Left lobe of liver (tissue), 2 donors: Measurements from ENCODE around the gene B3GALNT1. TPM values are rescaled to one million over a fixed set of nuclear protein-coding genes. Genes with fewer than 3 reads are reported as not detected.
A peak's percentile ranks its signal among the peaks of the same experiment; 100 is the strongest.
"Not testable (repeated sequence)": the region's sequence is repeated elsewhere in the genome, so short reads cannot be mapped to it uniquely, and the experiment has no call there.

Experiments used
- ATAC-seq: fragments of 200-7000 bp; cut with Tn5 transposase; one replicate; pipeline ENCODE4 v1.9.1; 2020; ENCODE audit warnings: mild to moderate bottlenecking, moderate library complexity
- DNase-seq: peaks from one replicate; pipeline ENCODE4 v3.0.0-alpha.2; 2020; ENCODE audit warnings: low spot score
- total RNA-seq: library from RNA; stranded (reverse); gene quantifications from one replicate; pipeline ENCODE4 v1.2.1, GENCODE V29; 2021
- donor health status: DM: no; HTN: no; CAD: no; lungs with moderate emphysema.
- donor health status: DM: no; HTN: yes; CAD: no.

B3GALNT1 gene
- total RNA-seq, 1 donor from 2014 or later = 0.33 TPM

DNA sequence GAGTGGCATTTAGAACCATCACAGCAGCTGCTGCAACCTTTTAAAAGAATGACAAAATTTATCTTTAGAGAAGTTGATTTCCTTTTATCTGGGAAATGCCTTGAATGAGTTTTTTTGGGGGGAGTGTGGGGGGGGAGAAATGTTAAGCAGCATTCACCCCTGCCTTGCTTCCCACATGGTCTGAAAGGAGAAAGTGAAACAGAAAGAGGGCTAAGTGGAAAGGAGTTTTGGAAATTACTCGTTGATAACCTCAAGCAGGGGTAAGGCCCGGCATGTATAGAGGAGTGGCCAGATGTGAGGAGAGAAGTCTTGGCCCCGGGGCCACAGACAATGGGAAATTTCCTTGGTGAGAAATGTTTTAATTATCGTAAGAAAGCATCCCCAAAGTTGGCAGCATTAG is 23.5 kb downstream of the B3GALNT1 start:
- no peak for ATAC-seq
- no peak for DNase-seq

DNA sequence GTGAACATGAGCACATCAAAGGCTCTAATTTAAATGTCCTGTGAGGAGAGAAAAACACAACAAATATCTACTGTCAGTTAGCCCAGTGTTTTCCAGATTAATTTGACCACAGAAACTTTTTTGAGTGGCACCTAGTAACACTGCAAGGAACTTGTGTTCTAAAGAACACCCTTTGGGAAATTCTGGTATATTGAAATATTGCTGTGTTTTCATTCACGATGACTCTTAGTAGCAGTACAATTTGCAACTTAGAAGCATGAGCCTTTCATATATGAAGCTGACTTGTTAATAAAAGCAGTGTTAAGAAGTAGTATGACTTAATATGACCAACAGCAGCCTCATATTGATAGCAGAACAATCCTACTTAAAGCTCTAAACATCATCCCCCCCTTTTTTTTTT is 32.0 kb downstream of the B3GALNT1 start:
- DNase-seq = no peak
- no peak for ATAC-seq

DNA sequence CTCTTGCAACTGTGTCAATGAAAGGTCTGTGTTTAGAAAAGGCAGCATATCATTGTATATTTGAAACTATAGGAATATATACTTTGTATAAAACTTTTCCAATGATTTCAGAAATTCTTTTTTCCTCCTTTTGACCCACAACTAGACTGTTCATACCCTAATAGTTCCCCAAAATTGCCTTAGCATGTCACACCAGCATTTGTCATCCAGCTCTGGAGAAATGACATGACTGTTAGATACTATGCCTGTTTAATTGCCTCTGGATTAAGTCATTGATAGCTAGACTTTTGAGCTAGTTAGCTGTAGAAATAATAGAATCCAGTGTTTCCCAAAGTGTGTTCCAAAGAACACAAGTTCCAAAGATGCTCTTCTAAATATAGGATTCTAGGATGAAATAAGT is 32.4 kb downstream of the B3GALNT1 start:
- no peak for ATAC-seq
- no peak for DNase-seq

DNA sequence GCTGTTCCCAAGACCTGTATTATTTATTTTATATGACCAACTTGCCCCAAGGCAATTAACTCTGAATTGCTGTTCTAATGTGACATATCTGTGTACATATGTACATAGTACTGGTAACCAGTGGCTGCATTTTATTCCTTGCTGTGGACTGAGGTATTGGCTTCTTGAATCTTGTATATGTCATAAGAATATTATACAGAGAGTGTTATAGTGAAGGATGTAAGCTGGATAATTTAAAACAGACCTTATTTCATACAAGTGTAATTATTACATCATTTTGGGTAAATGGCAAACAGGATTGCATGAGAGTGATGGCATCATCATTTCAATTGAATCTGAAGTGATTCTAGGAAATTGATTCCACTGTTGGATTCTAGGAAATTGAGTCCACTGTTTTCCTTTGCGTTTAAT is 32.9 kb downstream of the B3GALNT1 start:
- ATAC-seq (no peak), DNase-seq (no peak)

DNA sequence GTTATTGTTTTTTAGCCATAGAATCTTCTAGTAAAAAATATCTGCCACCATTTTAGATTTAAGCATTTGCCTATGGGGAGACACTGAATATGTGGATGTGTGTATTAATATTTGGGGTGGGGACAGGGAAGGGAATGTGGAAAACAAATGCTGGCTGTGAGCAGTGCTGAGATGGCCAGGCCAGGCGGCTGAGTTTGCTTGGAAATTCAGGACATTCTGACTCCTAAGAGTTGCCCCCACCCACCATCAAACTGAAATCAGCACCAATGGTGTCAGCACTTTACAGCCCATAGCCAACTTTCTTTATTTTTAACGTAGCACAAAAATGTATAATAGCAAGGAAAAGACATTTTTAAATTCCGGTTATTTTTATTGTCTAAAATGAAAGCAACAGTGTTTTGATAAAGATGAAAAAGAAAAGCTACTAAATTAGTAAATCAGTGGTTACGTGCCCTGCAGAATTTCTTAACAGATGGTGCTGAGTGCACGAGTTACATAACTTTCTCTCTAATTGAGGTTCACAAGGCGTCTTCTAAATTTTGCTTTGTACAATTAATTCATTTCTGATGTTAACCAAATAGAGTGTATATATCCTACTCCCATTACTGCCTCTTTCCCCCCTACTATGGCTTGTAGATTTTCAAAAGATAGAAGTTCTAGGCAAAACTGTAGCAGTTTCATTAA is 34.0 kb downstream of the B3GALNT1 start:
- ATAC-seq = no peak
- no peak for DNase-seq

DNA sequence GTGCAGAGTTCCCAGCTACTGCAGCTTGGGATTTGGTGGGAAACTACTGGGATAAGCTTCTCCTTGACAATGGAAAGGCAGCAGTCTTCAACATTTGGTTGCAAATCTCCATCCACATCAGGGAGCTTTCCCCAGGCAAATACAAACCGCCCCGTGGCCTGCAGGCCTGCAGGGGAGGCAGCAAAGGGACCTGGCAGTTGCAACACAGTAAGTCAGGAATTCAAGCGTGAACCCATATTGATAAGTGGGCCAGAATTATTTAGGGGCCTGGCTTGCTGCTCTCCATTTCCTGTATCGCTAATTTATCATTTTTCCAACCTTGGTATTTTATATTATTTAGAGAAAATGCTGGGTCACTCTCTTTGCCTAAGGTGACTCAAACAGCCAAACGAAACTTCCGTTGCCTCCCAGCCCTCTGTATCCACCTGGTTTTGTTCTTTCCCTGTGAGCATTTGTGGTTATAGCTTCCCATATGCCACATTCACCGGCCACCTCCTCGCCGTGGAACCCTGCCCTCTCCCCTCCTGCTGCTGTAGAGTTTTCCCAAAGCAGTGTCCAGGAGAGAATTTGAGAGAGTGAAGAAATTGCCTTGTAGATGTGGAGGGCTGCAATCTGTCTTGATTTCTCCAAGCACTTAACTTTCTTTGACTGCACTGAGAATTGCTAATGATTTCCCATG is 34.8 kb downstream of the B3GALNT1 start:
- no peak for ATAC-seq
- no peak for DNase-seq

DNA sequence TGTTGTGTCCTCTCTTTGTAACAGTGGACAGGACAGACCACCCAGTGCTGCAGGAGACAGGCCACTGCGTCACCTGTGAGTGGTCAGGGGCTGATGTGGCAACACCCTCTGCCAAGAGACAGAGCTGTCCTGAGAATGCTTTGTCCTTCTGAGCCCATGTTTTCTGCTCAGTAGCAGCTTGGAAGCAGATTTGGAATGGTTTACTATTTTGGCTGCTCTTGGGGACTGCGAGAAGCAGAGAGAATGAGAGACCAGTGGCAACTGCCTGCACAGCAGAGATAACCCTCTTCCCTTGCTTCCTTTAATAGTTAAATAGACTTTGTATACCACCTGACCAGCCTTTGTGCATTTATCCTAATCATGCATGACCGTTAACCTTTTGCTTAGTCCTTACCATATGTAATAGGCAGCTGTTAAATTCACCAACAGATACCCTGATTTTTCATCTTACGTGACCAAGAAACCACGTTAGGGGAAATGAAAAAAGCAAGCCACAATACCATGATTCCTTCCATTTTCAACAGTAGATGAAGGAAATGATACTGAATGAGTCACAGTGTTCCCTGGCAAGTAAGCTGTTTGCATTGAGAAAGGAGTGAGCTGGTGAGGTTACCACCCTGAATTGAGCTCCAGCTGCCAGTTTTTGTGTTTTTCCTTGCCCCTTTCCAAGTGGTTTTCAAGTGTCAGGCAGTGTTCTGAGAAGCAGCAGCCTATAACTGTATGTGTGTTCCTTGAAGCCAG is 35.5 kb downstream of the B3GALNT1 start:
- DNase-seq (no peak), ATAC-seq (peak; percentile 43)

DNA sequence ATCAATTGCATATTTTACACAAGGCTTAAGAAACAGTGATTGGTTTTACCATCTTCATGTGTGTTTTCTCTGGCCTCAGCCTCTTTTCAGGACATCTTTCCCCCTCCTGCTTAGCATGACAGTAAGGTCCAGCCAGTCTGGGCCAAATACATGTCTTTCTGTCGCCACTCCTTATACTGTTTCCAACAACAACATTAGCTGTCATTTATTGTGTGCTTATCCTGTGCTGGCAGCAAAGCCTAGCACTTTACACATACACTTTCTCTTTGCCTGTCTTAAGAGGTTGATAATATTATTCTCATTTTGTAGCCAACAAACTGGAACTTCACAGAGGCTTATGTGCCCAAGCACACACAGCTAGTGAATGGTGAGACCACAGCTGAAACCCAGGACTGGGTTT is 37.8 kb downstream of the B3GALNT1 start:
- ATAC-seq = no peak
- no peak for DNase-seq

DNA sequence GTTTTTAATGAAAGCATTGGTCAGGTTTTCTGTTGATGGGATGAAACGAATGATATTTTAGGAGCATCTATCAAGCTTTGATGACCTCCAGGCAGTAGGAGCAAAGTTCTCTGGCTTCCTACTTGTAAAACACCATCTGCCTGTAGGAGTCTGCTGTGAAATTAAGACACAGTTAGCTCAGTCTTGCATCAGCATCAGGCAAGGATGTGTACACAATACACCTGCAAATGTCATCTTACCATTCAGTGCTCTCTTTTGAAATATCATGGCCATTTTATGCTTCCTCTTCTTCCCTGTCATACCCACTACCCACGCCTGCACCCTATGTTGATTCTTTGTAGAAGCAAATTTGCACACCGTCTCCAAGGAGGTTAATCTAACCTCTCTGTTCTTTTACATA is 38.2 kb downstream of the B3GALNT1 start:
- no peak for DNase-seq
- no peak for ATAC-seq

DNA sequence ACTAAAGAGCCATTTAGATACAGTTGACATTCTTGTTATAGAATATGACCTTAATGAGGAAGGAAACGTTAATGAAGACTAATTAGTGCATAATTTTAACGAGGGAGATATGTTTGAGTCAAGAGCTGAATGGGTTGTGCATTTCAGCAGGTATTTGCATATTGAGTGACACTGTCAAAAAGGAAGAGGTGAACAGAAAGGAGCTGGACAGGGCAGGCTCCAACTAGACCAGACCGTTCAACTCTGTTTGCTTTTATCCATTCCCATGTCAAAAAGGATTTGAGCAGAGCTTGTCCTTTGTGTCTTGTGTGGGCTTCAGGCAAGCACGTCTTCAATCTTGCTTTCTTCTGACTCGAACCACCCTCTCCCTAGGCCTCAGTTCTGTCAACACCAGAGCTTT is 40.7 kb downstream of the B3GALNT1 start:
- DNase-seq = no peak

DNA sequence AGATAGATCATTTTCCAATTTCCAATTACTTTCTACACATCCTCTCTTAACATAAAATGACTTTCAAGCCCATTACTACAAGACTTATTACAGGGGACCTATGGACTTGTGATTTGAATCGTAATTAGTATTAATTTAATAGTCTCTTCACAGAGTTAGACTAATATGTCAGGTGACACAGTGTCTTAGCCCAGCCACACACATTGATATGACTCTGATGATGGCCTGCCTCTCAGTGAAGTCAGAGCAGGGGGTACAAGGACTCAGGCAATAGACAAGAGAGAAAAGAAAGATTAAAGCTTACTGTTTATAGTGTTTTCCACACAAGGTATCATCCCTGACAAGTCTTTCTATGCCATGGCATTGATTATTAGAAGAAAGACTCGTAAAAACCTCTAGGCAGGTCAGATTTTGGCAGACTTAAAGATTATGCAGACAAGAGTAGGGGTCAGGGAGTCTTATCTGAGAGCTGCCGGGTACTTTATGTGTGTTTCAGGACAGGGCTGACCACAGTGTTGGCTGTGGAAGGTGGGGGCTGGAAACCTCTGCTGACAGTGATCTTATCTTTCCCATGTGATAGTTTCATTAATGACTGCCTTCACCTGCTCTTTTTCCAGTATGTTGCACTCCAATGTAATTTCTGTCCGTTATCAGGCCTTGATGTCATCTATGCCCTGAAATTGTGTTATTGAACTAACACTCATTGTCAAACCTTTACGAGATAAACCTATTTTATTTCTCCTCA is 50.1 kb downstream of the B3GALNT1 start:
- DNase-seq (no peak), ATAC-seq (no peak)

More for the DNA sequence above, 40.7 kb downstream of the B3GALNT1 start:
- ATAC-seq = no peak

DNA sequence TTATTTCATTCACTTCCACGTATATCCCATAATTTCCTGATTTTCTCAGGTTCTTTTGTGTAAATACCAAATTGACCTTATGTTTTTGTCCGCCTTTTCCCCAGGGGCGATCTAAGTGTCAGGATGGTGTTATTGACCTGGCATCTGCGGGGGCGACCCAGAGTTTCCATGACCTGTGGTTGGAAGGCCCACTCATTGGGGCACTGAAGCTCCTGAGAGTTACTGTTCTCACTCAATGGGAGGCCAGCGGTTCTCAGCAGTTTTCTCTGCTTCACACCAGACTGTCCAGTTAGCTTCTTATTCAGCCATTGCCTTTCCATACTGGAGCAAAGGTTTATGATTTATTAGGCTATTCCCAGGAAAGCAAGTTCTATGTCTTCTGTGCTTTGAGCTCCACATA is 53.3 kb downstream of the B3GALNT1 start:
- DNase-seq = no peak
- ATAC-seq = no peak

DNA sequence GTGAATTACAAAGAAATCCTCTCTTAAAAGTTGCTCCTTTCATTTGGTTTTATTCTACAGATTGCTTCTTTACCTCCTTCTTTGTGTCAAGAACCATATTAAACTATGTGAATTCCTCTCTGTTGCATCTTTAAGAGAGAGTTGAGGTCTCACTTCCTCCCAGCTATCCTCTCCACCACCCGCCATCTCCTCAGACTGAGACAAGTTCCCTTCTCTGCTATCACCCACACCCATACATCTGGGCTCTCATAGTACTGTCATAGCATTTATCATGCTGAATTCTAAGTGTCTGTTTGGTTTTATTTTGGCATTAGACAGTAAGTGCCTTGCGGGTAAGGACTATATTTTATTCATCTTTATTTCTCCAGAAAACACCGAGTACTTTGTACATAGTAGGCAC is 54.2 kb downstream of the B3GALNT1 start:
- no peak for ATAC-seq

DNA sequence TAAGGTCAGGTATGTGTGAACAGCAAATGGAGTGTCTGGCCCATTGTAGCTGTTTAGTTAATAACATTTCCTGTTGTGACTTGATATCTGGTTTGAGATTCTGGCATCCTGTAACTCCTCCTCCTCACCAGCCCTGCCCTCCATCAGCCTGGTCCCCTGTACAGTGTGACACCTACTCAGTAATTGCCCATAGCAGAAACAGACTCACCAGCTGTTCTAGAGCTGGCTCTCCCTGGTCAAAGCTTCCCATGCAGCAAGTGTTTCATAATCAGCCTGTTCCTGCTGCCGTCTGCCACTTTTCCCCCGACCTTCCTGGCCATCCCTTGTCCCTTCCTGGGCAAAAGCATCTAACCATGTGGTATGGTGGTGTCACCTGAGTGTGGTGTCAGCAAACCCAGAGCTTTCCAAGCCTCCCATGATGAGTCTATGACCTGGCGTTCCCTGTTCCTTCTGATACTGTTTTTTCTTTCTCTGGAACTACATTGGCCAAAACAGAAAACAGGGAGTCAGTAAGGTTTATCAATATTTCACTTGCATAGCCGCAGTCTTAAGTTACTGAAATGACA is 55.4 kb downstream of the B3GALNT1 start:
- ATAC-seq = peak; percentile 53
- DNase-seq = no peak

More for the DNA sequence above, 54.2 kb downstream of the B3GALNT1 start:
- no peak for DNase-seq

DNA sequence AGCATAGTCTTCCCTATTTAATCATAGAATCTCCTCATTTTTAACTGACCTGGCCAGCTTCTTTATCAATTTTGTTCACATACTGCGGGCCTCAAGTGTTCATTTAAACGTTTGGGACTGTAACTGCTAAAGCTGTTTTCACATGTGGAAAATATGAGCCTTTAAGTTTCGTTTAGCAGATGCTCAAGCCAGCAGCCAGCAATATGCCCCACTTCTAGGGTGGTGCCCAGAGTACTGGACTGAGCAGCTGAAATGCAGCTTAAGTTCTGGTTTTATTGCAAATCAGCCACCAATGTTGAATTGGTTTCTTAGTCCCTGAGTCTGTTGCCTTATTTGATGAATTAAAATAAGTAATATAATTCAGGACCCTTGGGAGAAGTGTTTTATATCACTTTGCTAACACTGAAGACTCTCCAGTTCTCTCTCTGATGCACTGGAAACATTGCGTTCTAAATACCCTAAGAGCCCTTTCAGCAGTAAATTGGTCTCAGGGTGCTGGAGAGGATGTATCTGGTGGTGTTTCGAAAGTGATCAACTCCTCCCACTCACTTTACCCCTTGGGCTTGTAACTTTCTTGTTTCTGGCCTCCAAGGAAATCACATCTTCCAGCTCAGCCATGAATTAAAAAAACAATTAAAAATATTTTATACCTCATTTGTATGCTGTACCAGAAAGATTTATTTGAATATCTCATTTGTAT is 61.7 kb downstream of the B3GALNT1 start:
- ATAC-seq = no peak
- no peak for DNase-seq

DNA sequence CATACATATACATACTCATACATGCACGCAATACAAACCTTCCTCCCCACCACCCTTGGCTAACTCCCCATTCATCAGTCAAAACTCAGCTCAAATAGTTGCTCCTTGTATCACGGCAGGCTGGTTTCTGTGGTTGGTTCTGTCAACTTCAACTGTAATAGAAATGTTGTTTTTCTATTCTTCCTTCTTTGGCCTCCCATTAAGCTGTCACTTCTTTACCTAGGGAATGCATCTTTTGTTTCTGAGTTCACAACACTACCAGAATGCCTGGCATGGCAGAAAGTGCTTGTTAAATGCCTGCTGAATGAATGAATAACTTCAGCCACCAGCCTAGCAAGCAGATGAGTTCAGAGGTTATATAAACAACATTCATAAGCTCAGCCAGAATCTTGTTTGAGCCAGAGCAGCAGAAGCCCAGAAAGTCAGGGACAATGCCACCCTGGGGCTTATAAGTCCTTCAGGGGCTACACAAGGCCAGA is 63.1 kb downstream of the B3GALNT1 start:
- ATAC-seq (peak; percentile 100), DNase-seq (peak; percentile 62)

DNA sequence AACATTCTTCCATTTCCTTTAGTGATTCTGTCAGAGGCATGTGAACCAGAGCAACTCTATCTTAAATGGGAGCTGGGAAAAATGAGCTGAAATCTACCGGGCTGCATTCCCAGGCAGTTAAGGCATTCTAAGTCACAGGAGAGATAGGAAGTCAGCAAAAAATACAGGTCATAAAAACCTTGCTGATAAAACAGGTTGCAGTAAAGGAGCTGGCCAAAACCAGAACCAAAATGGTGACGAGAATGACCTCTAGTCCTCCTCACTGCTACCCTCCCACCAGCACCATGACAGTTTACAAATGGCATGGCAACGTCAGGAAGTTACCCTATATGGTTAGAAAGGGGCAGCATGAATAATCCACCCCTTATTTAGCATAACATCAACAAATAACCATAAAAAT is 66.4 kb downstream of the B3GALNT1 start:
- ATAC-seq = no peak

DNA sequence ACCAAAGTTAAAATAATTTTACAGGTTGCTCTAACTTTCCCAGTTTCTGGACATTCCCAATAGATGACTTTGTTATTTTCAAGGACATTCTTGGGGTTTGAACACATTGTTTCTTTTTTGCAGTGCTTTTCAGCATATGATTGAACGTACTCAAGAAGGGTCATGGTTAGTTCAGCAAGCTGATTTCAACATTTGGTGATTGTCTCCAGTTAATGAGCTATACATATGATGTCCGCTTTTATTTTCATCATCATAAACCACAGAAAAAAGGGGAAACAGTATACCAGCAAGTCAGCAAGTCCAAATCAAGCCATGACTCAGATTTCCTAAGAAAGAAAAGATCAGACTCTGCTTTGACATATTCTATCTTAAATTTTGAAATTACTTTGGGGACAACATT is 69.4 kb downstream of the B3GALNT1 start:
- ATAC-seq (no peak), DNase-seq (no peak)

More for the DNA sequence above, 66.4 kb downstream of the B3GALNT1 start:
- DNase-seq = no peak

DNA sequence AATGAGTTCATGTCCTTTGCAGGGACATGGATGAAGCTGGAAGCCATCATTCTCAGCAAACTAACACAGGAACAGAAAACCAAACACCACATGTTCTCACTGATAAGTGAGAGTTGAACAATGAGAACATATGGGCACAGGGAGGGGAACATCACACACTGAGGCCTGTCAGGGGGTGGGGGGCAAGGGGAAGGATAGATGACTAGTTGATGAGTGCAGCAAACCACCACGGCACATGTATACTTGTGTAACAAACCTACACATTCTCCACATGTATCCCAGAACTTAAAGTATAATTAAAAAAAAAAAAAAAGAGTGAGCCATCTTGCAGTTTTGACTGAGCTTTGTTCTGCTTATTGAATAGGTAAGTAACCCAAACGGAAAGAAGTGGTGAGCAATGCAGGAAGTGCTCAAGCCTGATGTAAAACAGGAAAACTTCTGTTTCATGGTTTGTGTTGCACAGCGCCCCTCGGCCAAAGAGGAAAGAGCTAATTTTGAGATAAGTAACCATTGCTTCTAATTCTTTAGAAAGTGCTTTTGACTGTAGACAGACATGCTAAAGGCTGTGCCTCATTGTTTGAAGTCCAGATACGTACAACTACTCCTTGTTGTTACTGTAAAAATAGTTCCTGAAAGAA is 70.1 kb downstream of the B3GALNT1 start:
- not testable (repeated sequence) for DNase-seq, ATAC-seq
